ENCODE results near the gene ATG7. TPM values are rescaled to one million over a fixed set of nuclear protein-coding genes. Genes with fewer than 3 reads are reported as not detected.

Gene ATG7, protein sequence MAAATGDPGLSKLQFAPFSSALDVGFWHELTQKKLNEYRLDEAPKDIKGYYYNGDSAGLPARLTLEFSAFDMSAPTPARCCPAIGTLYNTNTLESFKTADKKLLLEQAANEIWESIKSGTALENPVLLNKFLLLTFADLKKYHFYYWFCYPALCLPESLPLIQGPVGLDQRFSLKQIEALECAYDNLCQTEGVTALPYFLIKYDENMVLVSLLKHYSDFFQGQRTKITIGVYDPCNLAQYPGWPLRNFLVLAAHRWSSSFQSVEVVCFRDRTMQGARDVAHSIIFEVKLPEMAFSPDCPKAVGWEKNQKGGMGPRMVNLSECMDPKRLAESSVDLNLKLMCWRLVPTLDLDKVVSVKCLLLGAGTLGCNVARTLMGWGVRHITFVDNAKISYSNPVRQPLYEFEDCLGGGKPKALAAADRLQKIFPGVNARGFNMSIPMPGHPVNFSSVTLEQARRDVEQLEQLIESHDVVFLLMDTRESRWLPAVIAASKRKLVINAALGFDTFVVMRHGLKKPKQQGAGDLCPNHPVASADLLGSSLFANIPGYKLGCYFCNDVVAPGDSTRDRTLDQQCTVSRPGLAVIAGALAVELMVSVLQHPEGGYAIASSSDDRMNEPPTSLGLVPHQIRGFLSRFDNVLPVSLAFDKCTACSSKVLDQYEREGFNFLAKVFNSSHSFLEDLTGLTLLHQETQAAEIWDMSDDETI
- 10 to 100 TPM in 1 of 2 donors, 1 to 10 TPM in 1; 5.8 to 13.1 TPM for polyA plus RNA-seq

DNA sequence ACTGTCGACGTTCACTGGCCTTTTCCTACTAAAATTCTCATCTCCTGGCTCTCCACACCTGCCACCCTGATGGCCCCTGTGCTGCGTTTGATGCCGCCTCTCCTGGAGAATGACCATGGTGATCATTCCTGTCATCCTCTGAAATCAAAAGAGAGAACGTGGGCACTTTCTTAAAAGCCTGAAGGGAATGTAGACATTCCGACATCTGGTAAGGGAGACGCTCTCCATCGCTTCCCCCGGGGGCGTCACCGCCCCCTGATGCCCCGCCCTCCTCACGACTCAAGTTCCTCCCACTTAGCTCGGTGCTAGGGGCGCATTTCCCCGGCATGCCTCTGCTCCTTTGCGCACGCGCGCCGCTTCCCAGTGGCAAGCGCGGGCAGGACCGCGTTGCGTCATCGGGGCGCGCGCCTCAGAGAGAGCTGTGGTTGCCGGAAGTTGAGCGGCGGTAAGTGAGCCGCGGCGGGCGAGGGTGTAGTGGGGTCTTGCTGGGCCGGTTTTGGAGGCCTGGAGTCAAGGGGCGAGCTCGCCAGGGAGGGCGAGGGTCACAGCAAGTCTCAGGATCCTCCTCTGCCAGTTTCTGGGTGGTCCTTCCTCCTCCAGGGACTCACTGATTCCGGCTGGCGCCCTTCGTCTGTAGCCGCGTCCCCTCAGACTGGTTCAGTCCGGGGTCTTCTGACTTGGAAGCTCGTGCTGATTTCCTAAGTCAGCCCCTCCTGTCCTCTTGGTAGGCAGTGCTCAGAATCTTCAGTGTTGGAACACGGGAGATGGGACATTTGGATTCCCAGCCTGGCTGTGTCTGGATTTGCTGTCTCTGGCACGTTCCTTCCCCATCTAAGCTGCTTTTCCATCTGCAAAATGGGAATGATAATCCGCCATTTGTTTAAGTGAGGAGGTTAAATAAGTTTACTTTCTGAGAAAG is at the start of gene ATG7:
Gene ATG7 (plus strand): TSS at position 412 of the 919 bp plus-strand sequence. CDS start 26,299 bp downstream, outside the sequence.
- Histone ChIP-seq H3K27ac (ENCODE audit: low read depth in 2 of 2, low read length in 1 of 2) (peak within 1 kb of the TSS; percentile 74 to 88), H3K36me3 (ENCODE audit: control insufficient read depth in 2 of 2, insufficient read depth in 2 of 2, low read length in 1 of 2) (peaks cover 0 to 3% of the 10 kb centered on the region in 2 donors), H3K4me3 (ENCODE audit: low read depth in 1 of 2, low read length in 2 of 2) (peak within 1 kb of the TSS; percentile 87 to 88), H3K27me3 (ENCODE audit: control insufficient read depth in 1 of 2, insufficient read depth in 2 of 2, low read length in 2 of 2) (no peaks in the 10 kb centered on the region), H3K4me1 (ENCODE audit: control insufficient read depth in 2 of 2, insufficient read depth in 2 of 2, low read length in 1 of 2) (no peaks in the 10 kb centered on the region), H3K9me3 (ENCODE audit: control insufficient read depth in 2 of 2, insufficient read depth in 1 of 2, low read depth in 1 of 2, low read length in 1 of 2) (no peaks in the 10 kb centered on the region)
- WGBS, 2 donors = 1% methylated on average over 51 of the region's 51 CpGs

DNA sequence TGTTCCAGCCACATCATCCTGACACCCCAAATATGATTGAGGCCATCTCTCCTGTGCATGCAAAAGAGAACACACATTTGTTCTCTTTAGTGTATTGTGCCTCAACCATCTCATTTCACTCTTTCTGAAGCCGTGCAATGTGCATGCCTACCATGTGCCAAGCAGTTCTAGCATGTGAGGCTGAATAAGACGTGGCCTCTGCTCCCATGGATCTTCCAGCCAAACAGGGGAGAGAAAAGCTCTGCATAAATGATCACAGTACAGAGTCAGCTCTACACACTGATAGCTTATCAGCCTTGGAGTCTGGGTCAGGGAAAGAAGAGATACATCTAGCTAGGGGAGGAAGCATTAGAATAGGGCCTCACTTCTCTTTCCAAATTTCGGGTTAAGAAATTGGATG is 48.2 kb upstream of the ATG7 start:
- Histone ChIP-seq H3K36me3 (ENCODE audit: control insufficient read depth in 2 of 2, insufficient read depth in 2 of 2, low read length in 1 of 2) (peaks cover 0 to 2% of the 10 kb centered on the region in 2 donors), H3K27me3 (ENCODE audit: control insufficient read depth in 1 of 2, insufficient read depth in 2 of 2, low read length in 2 of 2) (no peaks in the 10 kb centered on the region), H3K4me1 (ENCODE audit: control insufficient read depth in 2 of 2, insufficient read depth in 2 of 2, low read length in 1 of 2) (peaks cover 0 to 3% of the 10 kb centered on the region in 2 donors), H3K4me3 (ENCODE audit: low read depth in 1 of 2, low read length in 2 of 2) (no peak overlapping the region), H3K27ac (ENCODE audit: low read depth in 2 of 2, low read length in 1 of 2) (no peak overlapping the region), H3K9me3 (ENCODE audit: control insufficient read depth in 2 of 2, insufficient read depth in 1 of 2, low read depth in 1 of 2, low read length in 1 of 2) (no peaks in the 10 kb centered on the region)
- 86 to 90% methylated on average over 3 of the region's 3 CpGs for WGBS, 2 donors

DNA sequence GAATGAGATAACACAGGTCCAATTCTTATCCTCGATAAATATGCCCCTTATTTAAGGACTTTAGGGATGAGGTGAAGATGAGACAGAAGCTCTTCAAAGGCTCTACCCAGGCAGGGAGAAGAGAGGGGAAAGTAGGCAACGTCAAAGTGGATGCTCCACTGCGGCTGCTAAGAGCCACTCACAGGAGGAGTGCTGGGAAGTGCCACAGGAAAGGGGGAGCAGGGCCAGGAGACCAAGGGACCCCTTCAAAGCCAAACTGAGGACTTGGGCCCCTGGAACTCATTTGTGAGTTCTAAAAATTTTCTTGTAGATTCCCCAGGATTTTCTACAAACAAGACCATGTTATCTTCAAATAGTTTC is 47.3 kb upstream of the ATG7 start:
- H3K4me3 ChIP-seq (ENCODE audit: low read depth in 1 of 2, low read length in 2 of 2) = peak overlapping the region in 1 of 2 donors; percentile 14
- no peaks in the 10 kb centered on the region for H3K27me3 ChIP-seq (ENCODE audit: control insufficient read depth in 1 of 2, insufficient read depth in 2 of 2, low read length in 2 of 2)
- peaks cover 0 to 4% of the 10 kb centered on the region in 2 donors for H3K4me1 ChIP-seq (ENCODE audit: control insufficient read depth in 2 of 2, insufficient read depth in 2 of 2, low read length in 1 of 2)
- no peaks in the 10 kb centered on the region for H3K9me3 ChIP-seq (ENCODE audit: control insufficient read depth in 2 of 2, insufficient read depth in 1 of 2, low read depth in 1 of 2, low read length in 1 of 2)
- 83 to 86% methylated on average over 3 of the region's 3 CpGs for WGBS, 2 donors
- peaks cover 0 to 2% of the 10 kb centered on the region in 2 donors for H3K36me3 ChIP-seq (ENCODE audit: control insufficient read depth in 2 of 2, insufficient read depth in 2 of 2, low read length in 1 of 2)
- peak overlapping the region; percentile 15 to 86 for H3K27ac ChIP-seq (ENCODE audit: low read depth in 2 of 2, low read length in 1 of 2)

DNA sequence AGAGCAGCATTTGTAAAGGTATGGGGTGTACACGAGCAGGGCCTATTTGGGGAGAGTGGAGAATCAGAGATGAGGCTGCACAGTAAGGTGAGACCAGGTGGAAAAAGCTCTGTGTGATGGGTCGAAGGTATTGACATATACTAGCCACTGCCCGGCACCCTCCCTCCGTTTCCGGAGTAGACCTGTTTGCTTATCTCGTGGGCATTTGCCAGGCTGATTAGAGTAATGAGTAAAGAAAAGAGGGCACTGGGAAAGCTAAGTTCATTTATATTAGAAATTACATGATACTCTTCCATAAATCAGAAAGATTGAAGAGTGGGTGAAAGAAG is 46.2 kb upstream of the ATG7 start:
- H3K9me3 ChIP-seq (ENCODE audit: control insufficient read depth in 2 of 2, insufficient read depth in 1 of 2, low read depth in 1 of 2, low read length in 1 of 2) = no peaks in the 10 kb centered on the region
- H3K4me3 ChIP-seq (ENCODE audit: low read depth in 1 of 2, low read length in 2 of 2) = peak overlapping the region in 1 of 2 donors; percentile 27
- peaks cover 0 to 8% of the 10 kb centered on the region in 2 donors for H3K4me1 ChIP-seq (ENCODE audit: control insufficient read depth in 2 of 2, insufficient read depth in 2 of 2, low read length in 1 of 2)
- H3K36me3 ChIP-seq (ENCODE audit: control insufficient read depth in 2 of 2, insufficient read depth in 2 of 2, low read length in 1 of 2) = peaks cover 0 to 2% of the 10 kb centered on the region in 2 donors
- WGBS, 2 donors = 68 to 77% methylated on average over 6 of the region's 6 CpGs
- no peaks in the 10 kb centered on the region for H3K27me3 ChIP-seq (ENCODE audit: control insufficient read depth in 1 of 2, insufficient read depth in 2 of 2, low read length in 2 of 2)
- peak overlapping the region; percentile 86 to 93 for H3K27ac ChIP-seq (ENCODE audit: low read depth in 2 of 2, low read length in 1 of 2)

DNA sequence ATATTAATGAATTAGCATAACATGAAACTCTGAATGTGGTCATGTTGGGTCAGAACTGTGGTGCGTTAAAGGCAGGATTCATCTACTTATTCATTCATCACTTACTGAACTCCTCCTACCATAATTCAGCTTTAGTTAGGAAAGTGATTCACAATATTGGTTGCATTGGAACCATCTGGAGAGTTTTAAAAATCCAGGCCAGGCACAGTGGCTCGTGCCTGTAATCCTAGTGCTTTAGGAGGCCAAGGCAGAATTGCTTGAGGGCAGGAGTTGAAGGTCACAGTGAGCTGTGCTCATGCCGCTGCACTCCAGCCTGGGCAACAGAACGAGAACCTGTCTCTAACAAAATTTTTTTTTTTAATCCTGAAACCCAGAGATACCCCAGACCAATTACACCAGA is 44.2 kb upstream of the ATG7 start:
- Histone ChIP-seq H3K4me1 (ENCODE audit: control insufficient read depth in 2 of 2, insufficient read depth in 2 of 2, low read length in 1 of 2) (peaks cover 0 to 8% of the 10 kb centered on the region in 2 donors), H3K27me3 (ENCODE audit: control insufficient read depth in 1 of 2, insufficient read depth in 2 of 2, low read length in 2 of 2) (no peaks in the 10 kb centered on the region), H3K4me3 (ENCODE audit: low read depth in 1 of 2, low read length in 2 of 2) (no peak overlapping the region), H3K27ac (ENCODE audit: low read depth in 2 of 2, low read length in 1 of 2) (no peak overlapping the region), H3K36me3 (ENCODE audit: control insufficient read depth in 2 of 2, insufficient read depth in 2 of 2, low read length in 1 of 2) (no peaks in the 10 kb centered on the region), H3K9me3 (ENCODE audit: control insufficient read depth in 2 of 2, insufficient read depth in 1 of 2, low read depth in 1 of 2, low read length in 1 of 2) (no peaks in the 10 kb centered on the region)
- 61 to 72% methylated on average over 4 of the region's 4 CpGs for WGBS, 2 donors

DNA sequence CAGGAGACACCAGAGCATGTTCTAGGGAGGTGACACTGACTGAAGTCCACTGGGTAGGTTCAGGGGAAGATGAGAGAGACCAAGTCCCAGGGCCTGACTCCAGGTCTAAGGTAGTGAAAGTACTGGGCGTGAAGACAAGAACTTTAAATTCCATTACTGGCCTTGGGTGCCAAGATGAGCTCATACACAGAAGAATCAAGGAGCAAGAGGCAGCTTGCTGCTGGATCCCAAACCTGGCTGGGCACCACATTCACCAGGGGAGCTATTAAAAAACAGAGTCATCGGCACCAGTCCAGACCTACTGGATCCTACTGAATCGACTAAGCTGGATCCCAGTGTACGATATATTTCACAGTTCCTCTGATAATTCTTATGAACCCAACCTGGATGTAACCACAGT is 42.1 kb upstream of the ATG7 start:
- Histone ChIP-seq H3K4me3 (ENCODE audit: low read depth in 1 of 2, low read length in 2 of 2) (no peak overlapping the region), H3K36me3 (ENCODE audit: control insufficient read depth in 2 of 2, insufficient read depth in 2 of 2, low read length in 1 of 2) (no peaks in the 10 kb centered on the region), H3K27me3 (ENCODE audit: control insufficient read depth in 1 of 2, insufficient read depth in 2 of 2, low read length in 2 of 2) (no peaks in the 10 kb centered on the region), H3K9me3 (ENCODE audit: control insufficient read depth in 2 of 2, insufficient read depth in 1 of 2, low read depth in 1 of 2, low read length in 1 of 2) (no peaks in the 10 kb centered on the region), H3K4me1 (ENCODE audit: control insufficient read depth in 2 of 2, insufficient read depth in 2 of 2, low read length in 1 of 2) (peaks cover 0 to 5% of the 10 kb centered on the region in 2 donors), H3K27ac (ENCODE audit: low read depth in 2 of 2, low read length in 1 of 2) (no peak overlapping the region)
- WGBS, 2 donors = 45 to 73% methylated on average over 4 of the region's 4 CpGs

DNA sequence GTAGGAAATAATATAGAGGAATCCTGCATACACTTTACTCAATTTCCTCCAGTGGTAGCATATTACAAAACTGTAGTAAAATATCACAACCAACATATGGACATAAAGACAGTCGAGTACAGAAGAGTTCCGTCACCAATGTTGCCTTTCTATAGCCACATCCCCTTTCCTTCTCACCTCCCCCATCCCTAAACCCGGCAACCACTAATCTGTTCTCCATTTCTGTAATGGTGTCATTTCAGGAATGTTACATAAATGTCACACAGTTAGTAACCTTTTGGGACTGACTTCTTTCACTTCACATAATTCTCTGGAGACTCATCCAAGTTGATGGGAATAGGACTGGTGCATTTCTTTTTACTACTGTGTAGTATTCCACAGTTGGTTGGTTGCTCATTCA is 41.4 kb upstream of the ATG7 start:
- H3K27ac ChIP-seq (ENCODE audit: low read depth in 2 of 2, low read length in 1 of 2) = no peak overlapping the region
- no peaks in the 10 kb centered on the region for H3K9me3 ChIP-seq (ENCODE audit: control insufficient read depth in 2 of 2, insufficient read depth in 1 of 2, low read depth in 1 of 2, low read length in 1 of 2)
- H3K36me3 ChIP-seq (ENCODE audit: control insufficient read depth in 2 of 2, insufficient read depth in 2 of 2, low read length in 1 of 2) = no peaks in the 10 kb centered on the region
- WGBS, 2 donors = 65 to 74% methylated on average over 3 of the region's 3 CpGs
- no peaks in the 10 kb centered on the region for H3K27me3 ChIP-seq (ENCODE audit: control insufficient read depth in 1 of 2, insufficient read depth in 2 of 2, low read length in 2 of 2)
- H3K4me3 ChIP-seq (ENCODE audit: low read depth in 1 of 2, low read length in 2 of 2) = no peak overlapping the region
- peaks cover 0 to 5% of the 10 kb centered on the region in 2 donors for H3K4me1 ChIP-seq (ENCODE audit: control insufficient read depth in 2 of 2, insufficient read depth in 2 of 2, low read length in 1 of 2)

DNA sequence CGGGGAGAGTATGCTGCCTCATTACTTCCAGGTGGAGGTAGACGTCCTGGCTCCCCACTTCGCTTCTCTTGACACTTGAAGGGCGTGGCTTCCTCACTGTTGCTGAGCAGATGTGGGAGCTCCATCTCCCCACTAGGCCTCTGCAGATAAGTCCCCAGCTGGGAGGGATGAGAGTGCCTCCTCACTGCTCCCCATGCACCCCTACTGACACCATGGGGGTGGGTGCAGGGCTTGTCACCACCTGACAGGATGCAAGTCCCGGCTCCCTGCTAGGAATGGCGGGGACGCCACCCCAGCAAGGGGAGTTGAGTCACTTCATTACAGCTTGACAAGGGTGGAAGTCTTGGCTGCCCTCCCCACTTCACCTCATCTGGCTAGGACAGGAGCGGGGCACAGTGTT is 36.8 kb upstream of the ATG7 start:
- Histone ChIP-seq H3K4me1 (ENCODE audit: control insufficient read depth in 2 of 2, insufficient read depth in 2 of 2, low read length in 1 of 2) (no peaks in the 10 kb centered on the region), H3K27me3 (ENCODE audit: control insufficient read depth in 1 of 2, insufficient read depth in 2 of 2, low read length in 2 of 2) (no peaks in the 10 kb centered on the region), H3K27ac (ENCODE audit: low read depth in 2 of 2, low read length in 1 of 2) (no peak overlapping the region), H3K36me3 (ENCODE audit: control insufficient read depth in 2 of 2, insufficient read depth in 2 of 2, low read length in 1 of 2) (no peaks in the 10 kb centered on the region), H3K9me3 (ENCODE audit: control insufficient read depth in 2 of 2, insufficient read depth in 1 of 2, low read depth in 1 of 2, low read length in 1 of 2) (no peaks in the 10 kb centered on the region), H3K4me3 (ENCODE audit: low read depth in 1 of 2, low read length in 2 of 2) (no peak overlapping the region)
- WGBS, 2 donors = 81 to 84% methylated on average over 8 of the region's 8 CpGs
